ENCODE measurements around the gene PIK3CA.
A peak's percentile ranks its signal among the peaks of the same experiment; 100 is the strongest.
"Not testable (repeated sequence)": the region's sequence is repeated elsewhere in the genome, so short reads cannot be mapped to it uniquely, and the experiment has no call there.

PIK3CA gene
- 85.9 to 153 reads per million in 2 donors for total RNA-seq

GRCh38 chr3:179147873-179148615, at the start of gene PIK3CA:
TSS of gene PIK3CA (plus strand) at chr3:179148357. CDS start at chr3:179198826, 50,469 bp downstream.
- peak; percentile 72 to 99 (median 92) for DNase-seq

GRCh38 chr3:179098388-179099077, 49.6 kb upstream of the PIK3CA start:
- peak in 1 of 5 experiments; percentile 22 for DNase-seq

GRCh38 chr3:179100652-179101051, 47.5 kb upstream of the PIK3CA start:
- DNase-seq, result no peak

GRCh38 chr3:179105881-179106280, 42.3 kb upstream of the PIK3CA start:
- peak in 1 of 5 experiments; percentile 26 for DNase-seq

- DNase-seq, result no peak
These were observed 40.5 kb upstream of the PIK3CA start for GRCh38 chr3:179107617-179108016.

- DNase-seq, result no peak
These were observed 40.1 kb upstream of the PIK3CA start for GRCh38 chr3:179108086-179108485.

- no peak for DNase-seq
These were observed 34.3 kb upstream of the PIK3CA start for GRCh38 chr3:179113903-179114302.

GRCh38 chr3:179115444-179115843, 32.7 kb upstream of the PIK3CA start:
- DNase-seq, result not testable (repeated sequence)

- no peak for DNase-seq
These were observed 31.3 kb upstream of the PIK3CA start for GRCh38 chr3:179116816-179117215.

- DNase-seq, result not testable (repeated sequence)
These were observed 15.8 kb upstream of the PIK3CA start for GRCh38 chr3:179132191-179132890.

- no peak for DNase-seq
These were observed 14.6 kb upstream of the PIK3CA start for GRCh38 chr3:179133575-179133974.

- DNase-seq, result no peak
These were observed 12.0 kb upstream of the PIK3CA start for GRCh38 chr3:179136195-179136594.

GRCh38 chr3:179141890-179142289, 6.3 kb upstream of the PIK3CA start:
- no peak for DNase-seq

- peak in 3 of 5 experiments; percentile 7 to 77 (median 58) for DNase-seq
These were observed 1.1 kb upstream of the PIK3CA start for GRCh38 chr3:179146911-179147513.

GRCh38 chr3:179147514-179147872, 664 bp upstream of the PIK3CA start:
- DNase-seq, result peak in 3 of 5 experiments; percentile 43 to 69 (median 50)

- DNase-seq, result peak; percentile 23 to 65 (median 53)
These were observed 654 bp downstream of the PIK3CA start for GRCh38 chr3:179148616-179149405.

GRCh38 chr3:179149406-179149867, 1.3 kb downstream of the PIK3CA start:
- DNase-seq, result peak in 3 of 5 experiments; percentile 19 to 65 (median 27)

GRCh38 chr3:179149951-179150350, 1.8 kb downstream of the PIK3CA start:
- peak in 1 of 5 experiments; percentile 21 for DNase-seq

- DNase-seq, result no peak
These were observed 2.5 kb downstream of the PIK3CA start for GRCh38 chr3:179150610-179151009.

- no peak for DNase-seq
These were observed 3.3 kb downstream of the PIK3CA start for GRCh38 chr3:179151474-179151873.

- DNase-seq, result no peak
These were observed 8.0 kb downstream of the PIK3CA start for GRCh38 chr3:179156170-179156569.

GRCh38 chr3:179156775-179157174, 8.6 kb downstream of the PIK3CA start:
- DNase-seq, result no peak
